HG03103 (cell line): ENCODE data around the gene ARHGAP15.

ENCODE experiments used
- ATAC-seq: cut with Tn5 transposase; IDR thresholded peaks from one replicate; pipeline ENCODE4 v1.9.1; 2021; ENCODE audit warnings: low read depth; ENCODE audit not compliant: unreplicated experiment

Gene ARHGAP15

GRCh38 chr2:143258126-143258892 is 129.1 kb downstream of the ARHGAP15 start:
- ATAC-seq: no peak

- peak; percentile 43 for ATAC-seq
These were observed 130.2 kb downstream of the ARHGAP15 start for GRCh38 chr2:143259368-143259958.

- ATAC-seq: peak; percentile 57
These were observed 132.8 kb downstream of the ARHGAP15 start for GRCh38 chr2:143261986-143262385.

- ATAC-seq: no peak
These were observed 133.2 kb downstream of the ARHGAP15 start for GRCh38 chr2:143262389-143262788.

GRCh38 chr2:143263066-143263625 is 133.9 kb downstream of the ARHGAP15 start:
- ATAC-seq: no peak

- ATAC-seq: no peak
These were observed 135.6 kb downstream of the ARHGAP15 start for GRCh38 chr2:143264851-143265250.

- ATAC-seq: no peak
These were observed 150.5 kb downstream of the ARHGAP15 start for GRCh38 chr2:143279672-143280071.

GRCh38 chr2:143280097-143280757 is 151.0 kb downstream of the ARHGAP15 start:
- no peak for ATAC-seq

GRCh38 chr2:143282684-143283083 is 153.5 kb downstream of the ARHGAP15 start:
- ATAC-seq: no peak

GRCh38 chr2:143284087-143284675 is 155.0 kb downstream of the ARHGAP15 start:
- ATAC-seq: peak; percentile 85

GRCh38 chr2:143289025-143289424 is 159.8 kb downstream of the ARHGAP15 start:
- ATAC-seq: no peak

- ATAC-seq: no peak
These were observed 161.0 kb downstream of the ARHGAP15 start for GRCh38 chr2:143290221-143290620.

- ATAC-seq: no peak
These were observed 164.8 kb downstream of the ARHGAP15 start for GRCh38 chr2:143294068-143294467.

GRCh38 chr2:143296089-143296488 is 166.9 kb downstream of the ARHGAP15 start:
- no peak for ATAC-seq

GRCh38 chr2:143297182-143297581 is 168.0 kb downstream of the ARHGAP15 start:
- ATAC-seq: no peak

GRCh38 chr2:143300536-143300935 is 171.3 kb downstream of the ARHGAP15 start:
- ATAC-seq: no peak

- ATAC-seq: no peak
These were observed 182.2 kb downstream of the ARHGAP15 start for GRCh38 chr2:143311426-143311825.

GRCh38 chr2:143312441-143312840 is 183.2 kb downstream of the ARHGAP15 start:
- no peak for ATAC-seq

GRCh38 chr2:143313861-143314260 is 184.6 kb downstream of the ARHGAP15 start:
- no peak for ATAC-seq

- ATAC-seq: no peak
These were observed 192.8 kb downstream of the ARHGAP15 start for GRCh38 chr2:143321994-143322393.

GRCh38 chr2:143329288-143329687 is 200.1 kb downstream of the ARHGAP15 start:
- no peak for ATAC-seq
